ENCODE data around the gene CLCA4. TPM values are rescaled to one million over a fixed set of nuclear protein-coding genes. Genes with fewer than 3 reads are reported as not detected.

The CLCA4 gene
- total and polyA plus RNA-seq, 10 of the 15 experiments (the other 5 are each of a cell fraction or from before 2014, with no cell fraction given), result 0.01 to 0.08 TPM; not detected in 8

GRCh38 chr1:86548839-86549238 lies 2.0 kb downstream of the CLCA4 start:
- no peak overlapping the region for H3K4me3 ChIP-seq
- intact Hi-C loops (cut with micrococcal nuclease; ENCODE audit: unreplicated experiment), result no loop called here
- H3K79me2 ChIP-seq (ENCODE audit: control insufficient read depth, insufficient read depth, low read length), result no peaks in the 10 kb centered on the region
- H3K27ac ChIP-seq (ENCODE audit: control insufficient read depth, insufficient read depth), result no peak overlapping the region
- no peaks in the 10 kb centered on the region for H3K4me1 ChIP-seq (ENCODE audit: control insufficient read depth, insufficient read depth, low read length)
- ChIA-PET CTCF (no interaction called here), SMC1A (ENCODE audit: uncharacterized antibody, unreplicated experiment) (no interaction called here), POLR2A (no interaction called here), RAD21 (ENCODE audit: unreplicated experiment) (no interaction called here)
- H3K27me3 ChIP-seq (replicated peaks in 1 of 2; ENCODE audit: control insufficient read depth in 2 of 2, insufficient read depth in 2 of 2, low read length in 1 of 2), result no peaks in the 10 kb centered on the region
- TF ChIP-seq ATF2 (IDR thresholded peaks at IDR 0.05; ENCODE audit: low read length) (no peak), EGR1 (IDR thresholded peaks at IDR 0.05; ENCODE audit: borderline replicate concordance in 1 of 2, low read depth in 2 of 2, low read length in 2 of 2) (no peak), RBBP5 (conservative IDR thresholded peaks at IDR 0.05) (no peak)
- H3K9ac ChIP-seq (ENCODE audit: control insufficient read depth, insufficient read depth, low read length), result no peak overlapping the region
- no peak overlapping the region for H2AFZ ChIP-seq (ENCODE audit: control insufficient read depth, low read depth, low read length)
- H3K9me3 ChIP-seq (replicated peaks; ENCODE audit: control insufficient read depth, insufficient read depth, low read length), result no peaks in the 10 kb centered on the region
- no peak overlapping the region for H3K4me2 ChIP-seq (ENCODE audit: control insufficient read depth, insufficient read depth)
- FAIRE-seq (no peak), ATAC-seq (no peak), DNase-seq (ENCODE audit: low read depth, low spot score) (no peak)
- no TSS peak for BruUV-seq (replicated peaks)
- no peaks in the 10 kb centered on the region for H4K20me1 ChIP-seq (ENCODE audit: control insufficient read depth, insufficient read depth)
- no peaks in the 10 kb centered on the region for H3K36me3 ChIP-seq (ENCODE audit: control insufficient read depth in 2 of 2, insufficient read depth in 2 of 2, low read length in 1 of 2)
- in situ Hi-C loops (cut with MboI), result no loop called here

GRCh38 chr1:86551305-86551704 lies 4.4 kb downstream of the CLCA4 start:
- Histone ChIP-seq H3K27ac (ENCODE audit: control insufficient read depth, insufficient read depth) (no peak overlapping the region), H3K9me3 (replicated peaks; ENCODE audit: control insufficient read depth, insufficient read depth, low read length) (no peaks in the 10 kb centered on the region), H3K4me1 (ENCODE audit: control insufficient read depth, insufficient read depth, low read length) (no peaks in the 10 kb centered on the region), H3K4me3 (no peak overlapping the region), H3K27me3 (replicated peaks in 1 of 2; ENCODE audit: control insufficient read depth in 2 of 2, insufficient read depth in 2 of 2, low read length in 1 of 2) (no peaks in the 10 kb centered on the region), H3K79me2 (ENCODE audit: control insufficient read depth, insufficient read depth, low read length) (no peaks in the 10 kb centered on the region), H3K4me2 (ENCODE audit: control insufficient read depth, insufficient read depth) (no peak overlapping the region), H2AFZ (ENCODE audit: control insufficient read depth, low read depth, low read length) (no peak overlapping the region), H3K9ac (ENCODE audit: control insufficient read depth, insufficient read depth, low read length) (no peak overlapping the region), H3K36me3 (ENCODE audit: control insufficient read depth in 2 of 2, insufficient read depth in 2 of 2, low read length in 1 of 2) (no peaks in the 10 kb centered on the region), H4K20me1 (ENCODE audit: control insufficient read depth, insufficient read depth) (no peaks in the 10 kb centered on the region)
- no TSS peak for BruUV-seq (replicated peaks)
- in situ Hi-C loops (cut with MboI), result no loop called here
- no peak for ATAC-seq
- POLR2A ChIA-PET, result no interaction called here
- SMC1A ChIA-PET (ENCODE audit: uncharacterized antibody, unreplicated experiment), result interaction anchor here (0.7 kb wide), 1 partner anchor 53 kb away, joined by 3 read pairs; no protein-coding TSS in a partner anchor
- 25% methylated on average over 3 of the region's 3 CpGs for WGBS (ENCODE audit: insufficient coverage, insufficient replicate concordance, low lambda C conversion rate, missing lambda C conversion rate)
- TF ChIP-seq TAF1 (IDR thresholded peaks at IDR 0.05; ENCODE audit: borderline replicate concordance, low read depth, low read length), result no peak
- no peak for TF ChIP-seq NBN (IDR thresholded peaks at IDR 0.05)
- no peak for TF ChIP-seq NFYA (IDR thresholded peaks at IDR 0.05; ENCODE audit: borderline replicate concordance, low read depth, low read length)
- CTCF ChIA-PET, result no interaction called here
- no peak for DNase-seq (ENCODE audit: low read depth, low spot score)
- FAIRE-seq, result no peak
- RAD21 ChIA-PET (ENCODE audit: unreplicated experiment), result no interaction called here
- intact Hi-C loops (cut with micrococcal nuclease; ENCODE audit: unreplicated experiment), result no loop called here

Data from GM12878 (cell line).